ENCODE data around the gene GNB2. TPM values are rescaled to one million over a fixed set of nuclear protein-coding genes. Genes with fewer than 3 reads are reported as not detected.

GNB2 gene
- total and polyA plus RNA-seq, 2 of the 8 experiments (the other 6 are each of a cell fraction or from before 2014, with no cell fraction given), result 157 to 260 TPM

GRCh38 chr7:100721505-100721812 lies 47.9 kb downstream of the GNB2 start (continued):
- TF ChIP-seq GABPA (IDR thresholded peaks at IDR 0.05; ENCODE audit: borderline replicate concordance, insufficient read depth, low read length) (no peak), FOSL1 (IDR thresholded peaks at IDR 0.05; ENCODE audit: insufficient read depth, low read depth, low read length) (no peak), CEBPB (IDR thresholded peaks at IDR 0.05; ENCODE audit: low read depth, low read length) (no peak), HDAC6 (IDR thresholded peaks at IDR 0.05; ENCODE audit: low read depth, low read length) (no peak)
